HCT116 (cell line): ENCODE results near the gene OPALIN. TPM values are rescaled to one million over a fixed set of nuclear protein-coding genes. Genes with fewer than 3 reads are reported as not detected.

Experiments used
- ATAC-seq: fragments of 200-7000 bp; cut with Tn5 transposase; 2 replicates; pipeline ENCODE4 v1.9.1; 2020; ENCODE audit warnings: mild to moderate bottlenecking, moderate library complexity
- BruUV-seq: library from RNA; stranded (reverse); fragments of 400-500 nt; replicated peaks from 2 replicates; lab custom pipeline; 2021; lab: Mats Ljungman, UMichigan
- CTCF ChIA-PET: fragments of 300-600 bp; sonication (Branson Sonifier 250); formaldehyde crosslinking; loops from one replicate; lab custom pipeline; 2021; ENCODE audit warnings: antibody characterized with exemption; lab: Charles Lee
- POLR2A ChIA-PET: fragments of 300-600, 350-600 bp; sonication (Branson Sonifier 250); formaldehyde crosslinking; loops from one replicate; lab custom pipeline; 2021; ENCODE audit warnings: antibody characterized with exemption; lab: Charles Lee
- RAD21 ChIA-PET, 2 experiments: fragments of 300-600 bp; sonication (Branson Sonifier 250); formaldehyde crosslinking; loops; one replicate each; lab custom pipeline; 2023; ENCODE audit warnings: low total read pairs in 2 of 2; ENCODE audit not compliant: uncharacterized antibody in 2 of 2, unreplicated experiment in 2 of 2, low non-redundant PET in 1 of 2; lab: Charles Lee
- DNase-seq: peaks from one replicate; pipeline ENCODE4 v3.0.0-alpha.2; 2010; ENCODE audit warnings: low read depth, low spot score
- H2AFZ ChIP-seq: fragments of 200-600 bp; shearing (Covaris generic), sonication (generic); 2 replicates; pipeline ENCODE4 v1.6.1; 2017; ENCODE audit warnings: low read depth, mixed run types, mixed read lengths, antibody characterized with exemption, low read length; ENCODE audit not compliant: poor library complexity, severe bottlenecking
- H3K27ac ChIP-seq: 2 replicates; pipeline ENCODE4 v1.5.1; 2012; ENCODE audit warnings: low read depth, low read length
- H3K27me3 ChIP-seq: fragments of 200-600 bp; sonication (generic); 2 replicates; pipeline ENCODE4 v1.6.1; 2016; ENCODE audit warnings: mixed run types, low read length, mixed read lengths; ENCODE audit not compliant: insufficient read depth
- H3K36me3 ChIP-seq, 2 experiments: fragments of 200-500 bp in 1 of 2; fragments of 200-600 bp in 1 of 2; sonication (Bioruptor generic) in 1 of 2; sonication (generic) in 1 of 2; 2 replicates each; pipeline versions ENCODE4 v1.5.1 to v1.6.1; 2014 to 2016; ENCODE audit warnings: low read length in 2 of 2, inconsistent platforms in 1 of 2, mixed read lengths in 1 of 2, mixed run types in 1 of 2; ENCODE audit not compliant: insufficient read depth in 2 of 2, control insufficient read depth in 1 of 2
- H3K4me1 ChIP-seq, 2 experiments: fragments of 200-600 bp in 1 of 2; sonication (generic) in 1 of 2; 2 replicates each; pipeline versions ENCODE4 v1.5.1 to v1.6.1; 2012 to 2017; ENCODE audit warnings: low read length in 2 of 2, inconsistent platforms in 1 of 2, mild to moderate bottlenecking in 1 of 2, mixed read lengths in 1 of 2, mixed run types in 1 of 2, moderate library complexity in 1 of 2; ENCODE audit not compliant: insufficient read depth in 2 of 2, control insufficient read depth in 1 of 2
- H3K4me2 ChIP-seq: fragments of 200-600 bp; sonication (generic); 2 replicates; pipeline ENCODE4 v1.6.1; 2017; ENCODE audit warnings: mixed run types, low read length, mixed read lengths
- H3K4me3 ChIP-seq, 2 experiments: fragments of 200-600 bp in 1 of 2; sonication (generic) in 1 of 2; replicated peaks in 1 of 2; 2 replicates each; pipeline ENCODE4 v1.5.1; 2011 to 2016; ENCODE audit warnings: low read length in 2 of 2, control low read depth in 1 of 2, low read depth in 1 of 2, mild to moderate bottlenecking in 1 of 2, mixed read lengths in 1 of 2, mixed run types in 1 of 2
- H3K79me2 ChIP-seq: fragments of 200-600 bp; sonication (generic); 2 replicates; pipeline ENCODE4 v1.6.1; 2017; ENCODE audit warnings: mild to moderate bottlenecking, mixed run types, low read length, moderate library complexity, mixed read lengths; ENCODE audit not compliant: insufficient read depth
- H3K9ac ChIP-seq: fragments of 200-600 bp; sonication (generic); 2 replicates; pipeline ENCODE4 v1.6.1; 2016; ENCODE audit warnings: low read length, mixed read lengths
- H3K9me2 ChIP-seq: fragments of 200-600 bp; sonication (generic), shearing (Covaris generic); 2 replicates; pipeline ENCODE4 v1.6.1; 2017; ENCODE audit warnings: mixed run types, mild to moderate bottlenecking, moderate library complexity; ENCODE audit not compliant: insufficient read depth
- H3K9me3 ChIP-seq, 2 experiments: fragments of 200-500 bp in 1 of 2; fragments of 200-600 bp in 1 of 2; sonication (Bioruptor generic) in 1 of 2; sonication (generic) in 1 of 2; 2 replicates each; pipeline ENCODE4 v1.6.1; 2014 to 2017; ENCODE audit warnings: low read length in 2 of 2, mixed read lengths in 2 of 2, inconsistent platforms in 1 of 2, low read depth in 1 of 2, mild to moderate bottlenecking in 1 of 2, mixed run types in 1 of 2, moderate library complexity in 1 of 2; ENCODE audit not compliant: control insufficient read depth in 1 of 2, insufficient read depth in 1 of 2
- H4K20me1 ChIP-seq: fragments of 200-600 bp; sonication (generic), shearing (Covaris generic); 2 replicates; pipeline ENCODE4 v1.6.1; 2017; ENCODE audit warnings: mixed run types, mild to moderate bottlenecking, moderate library complexity; ENCODE audit not compliant: insufficient read depth
- CBX3 ChIP-seq: IDR thresholded peaks from 2 replicates; pipeline ENCODE4 v1.6.1; 2012; ENCODE audit warnings: low read depth
- EGR1 ChIP-seq: IDR thresholded peaks from 2 replicates; pipeline ENCODE4 v1.6.1; 2012; ENCODE audit warnings: low read depth
- ELF1 ChIP-seq: IDR thresholded peaks from 2 replicates; pipeline ENCODE4 v1.6.1; 2012; ENCODE audit warnings: low read depth, borderline replicate concordance
- EZH2 ChIP-seq: fragments of 200-600 bp; sonication (generic); IDR thresholded peaks from 2 replicates; pipeline ENCODE4 v1.6.1; 2017; ENCODE audit warnings: antibody characterized with exemption, mixed run types
- EZH2phosphoT487 ChIP-seq: fragments of 200-600 bp; IDR thresholded peaks from 2 replicates; pipeline ENCODE4 v1.6.1; 2018; ENCODE audit warnings: antibody characterized with exemption, borderline replicate concordance
- JUND ChIP-seq: IDR thresholded peaks from 2 replicates; pipeline ENCODE4 v1.6.1; 2012
- POLR2A ChIP-seq: IDR thresholded peaks from 2 replicates; pipeline ENCODE4 v1.7.0; 2011; ENCODE audit warnings: borderline replicate concordance; ENCODE audit not compliant: insufficient read depth, insufficient read length; ENCODE audit errors: extremely low read depth
- RAD21 ChIP-seq: IDR thresholded peaks from 2 replicates; pipeline ENCODE4 v1.6.1; 2012; ENCODE audit warnings: low read depth, mild to moderate bottlenecking
- SIN3A ChIP-seq: IDR thresholded peaks from 2 replicates; pipeline ENCODE4 v1.6.1; 2012; ENCODE audit warnings: low read depth
- SP1 ChIP-seq: IDR thresholded peaks from 2 replicates; pipeline ENCODE4 v1.6.1; 2012; ENCODE audit warnings: low read depth
- SRF ChIP-seq: IDR thresholded peaks from 2 replicates; pipeline ENCODE4 v1.6.1; 2012; ENCODE audit warnings: low read depth
- TCF7L2 ChIP-seq: IDR thresholded peaks from 2 replicates; pipeline ENCODE4 v1.7.0; 2011; ENCODE audit warnings: borderline replicate concordance, inconsistent platforms; ENCODE audit not compliant: insufficient read depth, insufficient read length; ENCODE audit errors: extremely low read depth
- YY1 ChIP-seq: IDR thresholded peaks from 2 replicates; pipeline ENCODE4 v1.6.1; 2011; ENCODE audit warnings: low read length, low read depth, moderate library complexity, mild to moderate bottlenecking; ENCODE audit not compliant: insufficient replicate concordance; ENCODE audit errors: extremely low read depth
- ZFX ChIP-seq: fragments of 450-650 bp; IDR thresholded peaks from 2 replicates; pipeline ENCODE4 v1.6.1; 2017
- ZNF274 ChIP-seq: fragments of 200-500 bp; sonication (Bioruptor generic); IDR thresholded peaks from 2 replicates; pipeline ENCODE4 v1.6.1; 2014; ENCODE audit warnings: mild to moderate bottlenecking, low read depth, low read length, inconsistent platforms
- intact Hi-C: fragments of 100-400 bp; cut with micrococcal nuclease; formaldehyde crosslinking; loops from 2 replicates; pipeline ENCODE4 v1.10.0; 2022
- total RNA-seq: library from RNA; stranded (reverse); gene quantifications from one replicate; pipeline ENCODE4 v1.2.1, GENCODE V29; 2021; ENCODE audit not compliant: unreplicated experiment
- TF ChIP-seq, protein P1 (sequence below): IDR thresholded peaks from 2 replicates; pipeline ENCODE4 v1.6.1; 2012
- TF ChIP-seq, protein P2 (sequence below): IDR thresholded peaks from 2 replicates; pipeline ENCODE4 v1.6.1; 2012; ENCODE audit warnings: low read depth
- TF ChIP-seq, protein P3 (sequence below): IDR thresholded peaks from 2 replicates; pipeline ENCODE4 v1.6.1; 2011; ENCODE audit warnings: mild to moderate bottlenecking, low read length, moderate library complexity; ENCODE audit not compliant: insufficient replicate concordance; ENCODE audit errors: extremely low read depth
- TF ChIP-seq, protein P4 (sequence below): IDR thresholded peaks from 2 replicates; pipeline ENCODE4 v1.6.1; 2012

The OPALIN gene
- total RNA-seq, 1 experiment from 2014 or later, result not detected

DNA sequence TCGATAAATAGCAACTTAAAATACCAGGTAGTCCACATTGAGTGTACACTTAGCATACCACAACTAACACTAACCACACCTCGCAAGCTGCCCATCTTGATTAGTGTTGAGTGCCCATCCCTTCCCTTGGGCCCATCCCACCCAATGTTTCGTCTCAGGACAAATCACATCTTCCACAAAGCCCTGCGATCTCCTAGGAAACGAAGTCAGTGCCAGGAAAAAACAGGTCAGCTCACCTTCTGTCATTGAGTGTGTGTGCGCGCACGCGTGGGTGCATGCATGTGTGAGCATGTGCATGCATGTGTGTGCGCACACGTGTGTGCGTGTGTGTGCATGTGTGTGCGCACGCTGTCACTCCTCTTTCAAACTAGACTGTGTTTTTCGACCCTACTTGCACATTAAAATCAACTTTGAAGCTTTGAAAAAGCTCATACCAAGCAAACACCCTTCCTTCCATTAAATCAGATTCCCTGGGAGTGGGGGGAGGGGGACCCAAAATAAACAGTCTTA, 48.8 kb upstream of the OPALIN start:
- CTCF ChIA-PET, result no interaction called here
- Histone ChIP-seq H4K20me1 (no peaks in the 10 kb centered on the region), H3K9me2 (no peaks in the 10 kb centered on the region), H3K4me1 (no peaks in the 10 kb centered on the region), H3K9me3 (no peaks in the 10 kb centered on the region)
- DNase-seq, result no peak
- BruUV-seq, result no TSS peak
- TF ChIP-seq TCF7L2 (no peak), ZFX (no peak), SIN3A (no peak), EGR1 (no peak), ELF1 (no peak), SRF (no peak), SP1 (no peak), EZH2phosphoT487 (no peak), JUND (no peak), CBX3 (no peak), POLR2A (no peak), RAD21 (no peak), EZH2 (no peak), ZNF274 (no peak), YY1 (no peak)
- TF ChIP-seq, protein P1, sequence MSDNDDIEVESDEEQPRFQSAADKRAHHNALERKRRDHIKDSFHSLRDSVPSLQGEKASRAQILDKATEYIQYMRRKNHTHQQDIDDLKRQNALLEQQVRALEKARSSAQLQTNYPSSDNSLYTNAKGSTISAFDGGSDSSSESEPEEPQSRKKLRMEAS, result no peak
- TF ChIP-seq, protein P2, sequence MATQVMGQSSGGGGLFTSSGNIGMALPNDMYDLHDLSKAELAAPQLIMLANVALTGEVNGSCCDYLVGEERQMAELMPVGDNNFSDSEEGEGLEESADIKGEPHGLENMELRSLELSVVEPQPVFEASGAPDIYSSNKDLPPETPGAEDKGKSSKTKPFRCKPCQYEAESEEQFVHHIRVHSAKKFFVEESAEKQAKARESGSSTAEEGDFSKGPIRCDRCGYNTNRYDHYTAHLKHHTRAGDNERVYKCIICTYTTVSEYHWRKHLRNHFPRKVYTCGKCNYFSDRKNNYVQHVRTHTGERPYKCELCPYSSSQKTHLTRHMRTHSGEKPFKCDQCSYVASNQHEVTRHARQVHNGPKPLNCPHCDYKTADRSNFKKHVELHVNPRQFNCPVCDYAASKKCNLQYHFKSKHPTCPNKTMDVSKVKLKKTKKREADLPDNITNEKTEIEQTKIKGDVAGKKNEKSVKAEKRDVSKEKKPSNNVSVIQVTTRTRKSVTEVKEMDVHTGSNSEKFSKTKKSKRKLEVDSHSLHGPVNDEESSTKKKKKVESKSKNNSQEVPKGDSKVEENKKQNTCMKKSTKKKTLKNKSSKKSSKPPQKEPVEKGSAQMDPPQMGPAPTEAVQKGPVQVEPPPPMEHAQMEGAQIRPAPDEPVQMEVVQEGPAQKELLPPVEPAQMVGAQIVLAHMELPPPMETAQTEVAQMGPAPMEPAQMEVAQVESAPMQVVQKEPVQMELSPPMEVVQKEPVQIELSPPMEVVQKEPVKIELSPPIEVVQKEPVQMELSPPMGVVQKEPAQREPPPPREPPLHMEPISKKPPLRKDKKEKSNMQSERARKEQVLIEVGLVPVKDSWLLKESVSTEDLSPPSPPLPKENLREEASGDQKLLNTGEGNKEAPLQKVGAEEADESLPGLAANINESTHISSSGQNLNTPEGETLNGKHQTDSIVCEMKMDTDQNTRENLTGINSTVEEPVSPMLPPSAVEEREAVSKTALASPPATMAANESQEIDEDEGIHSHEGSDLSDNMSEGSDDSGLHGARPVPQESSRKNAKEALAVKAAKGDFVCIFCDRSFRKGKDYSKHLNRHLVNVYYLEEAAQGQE, result no peak
- TF ChIP-seq, protein P3, sequence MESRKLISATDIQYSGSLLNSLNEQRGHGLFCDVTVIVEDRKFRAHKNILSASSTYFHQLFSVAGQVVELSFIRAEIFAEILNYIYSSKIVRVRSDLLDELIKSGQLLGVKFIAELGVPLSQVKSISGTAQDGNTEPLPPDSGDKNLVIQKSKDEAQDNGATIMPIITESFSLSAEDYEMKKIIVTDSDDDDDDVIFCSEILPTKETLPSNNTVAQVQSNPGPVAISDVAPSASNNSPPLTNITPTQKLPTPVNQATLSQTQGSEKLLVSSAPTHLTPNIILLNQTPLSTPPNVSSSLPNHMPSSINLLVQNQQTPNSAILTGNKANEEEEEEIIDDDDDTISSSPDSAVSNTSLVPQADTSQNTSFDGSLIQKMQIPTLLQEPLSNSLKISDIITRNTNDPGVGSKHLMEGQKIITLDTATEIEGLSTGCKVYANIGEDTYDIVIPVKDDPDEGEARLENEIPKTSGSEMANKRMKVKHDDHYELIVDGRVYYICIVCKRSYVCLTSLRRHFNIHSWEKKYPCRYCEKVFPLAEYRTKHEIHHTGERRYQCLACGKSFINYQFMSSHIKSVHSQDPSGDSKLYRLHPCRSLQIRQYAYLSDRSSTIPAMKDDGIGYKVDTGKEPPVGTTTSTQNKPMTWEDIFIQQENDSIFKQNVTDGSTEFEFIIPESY, result no peak
- TF ChIP-seq, protein P4, sequence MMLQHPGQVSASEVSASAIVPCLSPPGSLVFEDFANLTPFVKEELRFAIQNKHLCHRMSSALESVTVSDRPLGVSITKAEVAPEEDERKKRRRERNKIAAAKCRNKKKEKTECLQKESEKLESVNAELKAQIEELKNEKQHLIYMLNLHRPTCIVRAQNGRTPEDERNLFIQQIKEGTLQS, result no peak
- TF ChIP-seq, all 23 proteins: peak for 0
- ATAC-seq, result no peak
- Histone ChIP-seq H2AFZ (no peak overlapping the region), H3K27me3 (peaks cover 39% of the 10 kb centered on the region), H3K79me2 (no peaks in the 10 kb centered on the region), H3K4me2 (no peak overlapping the region), H3K9ac (no peak overlapping the region), H3K4me3 (no peak overlapping the region), H3K36me3 (no peaks in the 10 kb centered on the region), H3K27ac (no peak overlapping the region)
- intact Hi-C loops, result no loop called here
- POLR2A ChIA-PET, result no interaction called here
- RAD21 ChIA-PET, result no interaction called here
